ENCODE data around the gene CDK18. TPM values are rescaled to one million over a fixed set of nuclear protein-coding genes. Genes with fewer than 3 reads are reported as not detected.
A peak's percentile ranks its signal among the peaks of the same experiment; 100 is the strongest.

The CDK18 gene
- total RNA-seq, 2 donors from 2014 or later: 11.1 to 16.2 TPM

DNA sequence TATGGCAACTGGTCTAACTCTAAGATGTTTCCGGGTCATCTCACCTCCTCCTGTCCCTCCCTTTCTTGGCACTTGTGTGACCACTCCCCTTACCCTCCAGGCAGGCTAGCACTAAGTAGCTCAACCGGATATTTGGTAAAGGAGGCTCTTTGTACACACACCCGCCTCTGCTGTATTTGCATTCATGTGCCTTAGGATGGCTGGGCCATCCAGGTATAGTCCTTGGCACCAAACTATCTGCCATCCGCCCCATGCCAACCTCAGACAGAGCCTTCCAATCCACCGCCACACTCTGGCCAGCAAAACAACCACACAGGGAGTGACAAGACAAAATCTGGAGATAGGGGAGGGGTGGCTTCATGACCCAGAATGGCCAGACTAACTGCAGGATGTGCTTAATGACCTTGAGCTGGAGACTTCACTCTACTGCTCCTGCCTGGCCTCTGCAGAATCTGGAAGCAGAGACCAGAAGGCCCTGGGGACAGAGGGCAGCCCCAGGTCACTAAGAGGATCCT, 59.5 kb downstream of the CDK18 start:
- H3K4me1 ChIP-seq (replicated peaks): peaks cover 3% of the 10 kb centered on the region
- TF ChIP-seq POLR2AphosphoS5 (IDR thresholded peaks at IDR 0.05) (peak; percentile 56), POLR2A (IDR thresholded peaks at IDR 0.05) (no peak)
- TF ChIP-seq, protein P1, sequence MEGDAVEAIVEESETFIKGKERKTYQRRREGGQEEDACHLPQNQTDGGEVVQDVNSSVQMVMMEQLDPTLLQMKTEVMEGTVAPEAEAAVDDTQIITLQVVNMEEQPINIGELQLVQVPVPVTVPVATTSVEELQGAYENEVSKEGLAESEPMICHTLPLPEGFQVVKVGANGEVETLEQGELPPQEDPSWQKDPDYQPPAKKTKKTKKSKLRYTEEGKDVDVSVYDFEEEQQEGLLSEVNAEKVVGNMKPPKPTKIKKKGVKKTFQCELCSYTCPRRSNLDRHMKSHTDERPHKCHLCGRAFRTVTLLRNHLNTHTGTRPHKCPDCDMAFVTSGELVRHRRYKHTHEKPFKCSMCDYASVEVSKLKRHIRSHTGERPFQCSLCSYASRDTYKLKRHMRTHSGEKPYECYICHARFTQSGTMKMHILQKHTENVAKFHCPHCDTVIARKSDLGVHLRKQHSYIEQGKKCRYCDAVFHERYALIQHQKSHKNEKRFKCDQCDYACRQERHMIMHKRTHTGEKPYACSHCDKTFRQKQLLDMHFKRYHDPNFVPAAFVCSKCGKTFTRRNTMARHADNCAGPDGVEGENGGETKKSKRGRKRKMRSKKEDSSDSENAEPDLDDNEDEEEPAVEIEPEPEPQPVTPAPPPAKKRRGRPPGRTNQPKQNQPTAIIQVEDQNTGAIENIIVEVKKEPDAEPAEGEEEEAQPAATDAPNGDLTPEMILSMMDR (IDR thresholded peaks at IDR 0.05): no peak
- no peaks in the 10 kb centered on the region for H3K27me3 ChIP-seq (replicated peaks; ENCODE audit: insufficient read depth)
- no peaks in the 10 kb centered on the region for H3K36me3 ChIP-seq
- peak; percentile 41 for DNase-seq (ENCODE audit: low spot score)
- no peak overlapping the region for H3K27ac ChIP-seq
- H3K9me3 ChIP-seq: no peaks in the 10 kb centered on the region
- H3K4me3 ChIP-seq: no peak overlapping the region
- WGBS: 25% methylated on average over 5 of the region's 5 CpGs
- intact Hi-C loops (cut with DNase I): no loop called here

DNA sequence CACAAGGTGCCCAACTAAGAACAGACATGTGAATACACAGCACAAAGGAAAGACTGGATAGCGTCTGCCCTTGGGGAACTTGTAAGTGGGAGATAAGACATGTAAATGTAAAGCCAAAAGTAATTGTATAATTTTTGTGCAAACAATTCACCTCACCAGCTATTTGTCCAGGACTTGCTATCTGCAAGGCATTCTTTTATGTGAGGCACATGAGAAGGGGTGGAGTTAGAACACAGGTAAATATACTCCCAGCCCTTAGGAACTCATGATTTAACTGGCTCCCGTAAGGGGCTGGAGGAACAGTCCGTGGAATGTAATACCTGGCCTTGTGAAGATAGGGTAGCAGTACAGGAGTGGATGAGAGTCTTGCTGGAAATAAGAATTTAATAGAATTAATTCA, 61.3 kb downstream of the CDK18 start:
- H3K4me1 ChIP-seq (replicated peaks): peaks cover 3% of the 10 kb centered on the region
- intact Hi-C loops (cut with DNase I): no loop called here

DNA sequence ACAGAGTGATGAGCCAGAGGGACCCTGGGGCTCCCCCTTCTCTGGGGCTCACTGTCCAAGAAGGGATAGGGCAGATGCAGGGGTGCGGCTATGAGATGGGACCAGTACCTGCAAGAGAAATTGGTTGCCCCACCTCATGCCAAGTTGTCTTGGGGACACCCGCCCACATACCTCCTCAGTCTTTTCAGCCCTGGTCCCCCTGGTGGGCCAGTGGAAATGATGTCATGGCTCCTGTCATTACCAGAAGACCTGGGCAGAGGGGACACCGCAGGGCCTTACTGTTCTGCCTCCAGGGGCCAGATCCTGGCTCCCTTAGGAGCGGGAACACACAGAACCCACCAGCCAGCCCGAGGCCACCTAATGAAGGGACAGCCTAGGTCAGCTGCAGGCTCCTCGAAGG, 63.2 kb downstream of the CDK18 start:
- WGBS: 83% methylated on average over 6 of the region's 6 CpGs
- no peak overlapping the region for H3K4me3 ChIP-seq
- intact Hi-C loops (cut with DNase I): no loop called here
- no peaks in the 10 kb centered on the region for H3K36me3 ChIP-seq
- no peaks in the 10 kb centered on the region for H3K9me3 ChIP-seq
- H3K4me1 ChIP-seq (replicated peaks): peaks cover 3% of the 10 kb centered on the region
- H3K27me3 ChIP-seq (replicated peaks; ENCODE audit: insufficient read depth): no peaks in the 10 kb centered on the region
- no peak overlapping the region for H3K27ac ChIP-seq
- TF ChIP-seq, protein P1 (IDR thresholded peaks at IDR 0.05): no peak
- TF ChIP-seq POLR2A (IDR thresholded peaks at IDR 0.05) (no peak), POLR2AphosphoS5 (IDR thresholded peaks at IDR 0.05) (no peak)
- DNase-seq (ENCODE audit: low spot score): no peak

More for the DNA sequence above, 61.3 kb downstream of the CDK18 start:
- DNase-seq (ENCODE audit: low spot score): peak; percentile 76
- WGBS: 41% methylated on average over 3 of the region's 3 CpGs
- TF ChIP-seq POLR2AphosphoS5 (IDR thresholded peaks at IDR 0.05): peak; percentile 90
- TF ChIP-seq, protein P1 (IDR thresholded peaks at IDR 0.05): no peak
- H3K4me3 ChIP-seq: no peak overlapping the region
- H3K36me3 ChIP-seq: no peaks in the 10 kb centered on the region
- H3K27ac ChIP-seq: peak overlapping the region in 1 of 2 donors; percentile 14
- H3K27me3 ChIP-seq (replicated peaks; ENCODE audit: insufficient read depth): no peaks in the 10 kb centered on the region
- no peaks in the 10 kb centered on the region for H3K9me3 ChIP-seq

DNA sequence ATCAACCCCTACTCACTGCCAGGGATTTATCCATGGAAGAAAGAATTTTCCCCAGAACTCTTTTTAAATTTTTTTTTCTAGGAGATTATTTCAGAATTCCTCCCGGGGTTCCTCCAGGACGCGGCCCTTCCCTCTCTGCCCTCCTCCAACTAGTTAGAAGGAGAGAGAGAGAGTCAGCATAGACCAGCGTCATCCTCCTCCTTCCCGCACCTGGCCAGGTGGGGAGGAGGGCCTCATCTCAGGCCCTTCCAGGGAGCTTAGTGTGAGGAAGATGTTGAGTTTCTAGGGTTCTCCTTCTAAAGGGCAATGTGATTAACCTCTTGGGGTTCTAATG, 63.6 kb downstream of the CDK18 start:
- intact Hi-C loops (cut with DNase I): no loop called here
- no peak for TF ChIP-seq POLR2AphosphoS5 (IDR thresholded peaks at IDR 0.05)
- Histone ChIP-seq H3K4me3 (no peak overlapping the region), H3K36me3 (no peaks in the 10 kb centered on the region), H3K4me1 (replicated peaks) (peaks cover 3% of the 10 kb centered on the region), H3K27ac (no peak overlapping the region), H3K9me3 (no peaks in the 10 kb centered on the region), H3K27me3 (replicated peaks; ENCODE audit: insufficient read depth) (no peaks in the 10 kb centered on the region)
- DNase-seq (ENCODE audit: low spot score): no peak
- 50% methylated on average over 5 of the region's 5 CpGs for WGBS

DNA sequence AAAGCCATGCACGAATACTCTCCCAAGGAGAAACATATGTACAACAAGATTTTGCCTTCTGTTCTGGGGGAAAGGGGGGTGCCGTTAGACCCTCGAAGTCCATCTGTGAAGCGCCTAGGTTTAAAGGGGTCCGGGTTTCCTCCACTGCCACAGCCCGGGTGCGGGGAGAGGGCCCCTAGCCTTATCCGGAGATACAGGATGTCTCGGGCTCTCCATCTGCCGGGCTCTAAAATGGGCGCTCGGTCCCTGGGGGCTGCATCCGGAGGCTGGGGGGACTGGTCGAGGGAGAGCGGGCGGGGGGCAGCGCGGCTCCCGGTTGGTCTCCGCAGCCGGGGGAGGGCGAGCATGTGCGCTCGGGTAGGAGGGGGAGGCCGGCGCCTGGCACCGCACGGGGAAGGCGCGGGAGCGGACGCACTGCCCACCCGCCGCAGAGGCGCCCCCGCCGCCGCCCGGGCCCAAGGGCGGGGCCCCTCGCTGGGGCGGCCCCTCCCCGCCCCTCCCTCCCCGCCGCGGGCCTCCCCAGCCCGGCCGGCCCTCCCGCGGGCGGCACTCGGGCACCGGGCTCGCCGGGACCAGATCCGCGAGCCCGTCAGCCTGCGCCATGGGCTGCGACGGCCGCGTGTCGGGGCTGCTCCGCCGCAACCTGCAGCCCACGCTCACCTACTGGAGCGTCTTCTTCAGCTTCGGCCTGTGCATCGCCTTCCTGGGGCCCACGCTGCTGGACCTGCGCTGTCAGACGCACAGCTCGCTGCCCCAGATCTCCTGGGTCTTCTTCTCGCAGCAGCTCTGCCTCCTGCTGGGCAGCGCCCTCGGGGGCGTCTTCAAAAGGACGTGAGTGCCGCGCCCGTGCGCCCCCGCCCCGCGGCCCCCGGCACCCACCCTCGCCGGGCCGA, 64.2 kb downstream of the CDK18 start:
- Histone ChIP-seq H3K9me3 (no peaks in the 10 kb centered on the region), H3K27ac (no peak overlapping the region), H3K27me3 (replicated peaks; ENCODE audit: insufficient read depth) (no peaks in the 10 kb centered on the region), H3K4me1 (replicated peaks) (peaks cover 3% of the 10 kb centered on the region), H3K36me3 (no peaks in the 10 kb centered on the region), H3K4me3 (peak overlapping the region; percentile 20 to 25)
- TF ChIP-seq POLR2AphosphoS5 (IDR thresholded peaks at IDR 0.05) (no peak), POLR2A (IDR thresholded peaks at IDR 0.05) (peak; percentile 38)
- TF ChIP-seq, protein P1 (IDR thresholded peaks at IDR 0.05): peak in 2 of 4 experiments; percentile 23 to 29
- 9% methylated on average over 59 of the region's 90 CpGs for WGBS
- DNase-seq (ENCODE audit: low spot score): no peak
- intact Hi-C loops (cut with DNase I): no loop called here
